GM18526 (cell line): Measurements from ENCODE around the gene IP6K3.
A peak's percentile ranks its signal among the peaks of the same experiment; 100 is the strongest.

Experiments used
- POLR2A ChIP-seq: IDR thresholded peaks from 3 replicates; pipeline ENCODE4 v1.6.1; 2011; ENCODE audit not compliant: insufficient read length; ENCODE audit errors: extremely low read depth

IP6K3 gene

GRCh38 chr6:33716890-33717632 is 29.6 kb downstream of the IP6K3 start:
- TF ChIP-seq POLR2A, result no peak

GRCh38 chr6:33716379-33716778 is 30.3 kb downstream of the IP6K3 start:
- no peak for TF ChIP-seq POLR2A

- TF ChIP-seq POLR2A, result no peak
Measured at GRCh38 chr6:33714385-33715040, 32.2 kb downstream of the IP6K3 start.

GRCh38 chr6:33713786-33714185 is 32.9 kb downstream of the IP6K3 start:
- no peak for TF ChIP-seq POLR2A

GRCh38 chr6:33712914-33713313 is 33.8 kb downstream of the IP6K3 start:
- no peak for TF ChIP-seq POLR2A

- TF ChIP-seq POLR2A, result peak; percentile 95
Measured at GRCh38 chr6:33711140-33712129, 35.3 kb downstream of the IP6K3 start, which contains the start of gene UQCC2. TSS of gene UQCC2 (minus strand) at chr6:33711700. CDS start at chr6:33711686, 14 bp downstream.

GRCh38 chr6:33710296-33711121 is 36.2 kb downstream of the IP6K3 start:
- TF ChIP-seq POLR2A, result no peak

GRCh38 chr6:33709605-33710295 is 37.0 kb downstream of the IP6K3 start:
- no peak for TF ChIP-seq POLR2A

GRCh38 chr6:33708516-33709204 is 38.0 kb downstream of the IP6K3 start:
- TF ChIP-seq POLR2A, result no peak

GRCh38 chr6:33707771-33708170 is 38.9 kb downstream of the IP6K3 start:
- TF ChIP-seq POLR2A, result no peak

- no peak for TF ChIP-seq POLR2A
Measured at GRCh38 chr6:33705955-33706725, 40.6 kb downstream of the IP6K3 start.

GRCh38 chr6:33705268-33705885 is 41.3 kb downstream of the IP6K3 start:
- TF ChIP-seq POLR2A, result no peak

- TF ChIP-seq POLR2A, result no peak
Measured at GRCh38 chr6:33704215-33705066, 42.3 kb downstream of the IP6K3 start.
